GM18507 (cell line): ENCODE results near the gene ADAM8.
A peak's percentile ranks its signal among the peaks of the same experiment; 100 is the strongest.
"Not testable (repeated sequence)": the region's sequence is repeated elsewhere in the genome, so short reads cannot be mapped to it uniquely, and the experiment has no call there.

Experiments
- DNase-seq: peaks from one replicate; pipeline ENCODE4 v3.0.0; 2011; ENCODE audit warnings: low read depth; ENCODE audit not compliant: insufficient read length; ENCODE audit errors: extremely low spot score
- FAIRE-seq: peaks from 2 replicates; lab custom pipeline; 2011; peaks lifted over from hg19 to GRCh38; lab: Jason Lieb, UNC

ADAM8 gene

GRCh38 chr10:133276435-133277201, at the start of gene ADAM8:
Gene ADAM8 (minus strand): TSS chr10:133276868. CDS start chr10:133276817, 51 bp downstream.
- peak; percentile 80 for FAIRE-seq
- DNase-seq = peak; percentile 88

DNA sequence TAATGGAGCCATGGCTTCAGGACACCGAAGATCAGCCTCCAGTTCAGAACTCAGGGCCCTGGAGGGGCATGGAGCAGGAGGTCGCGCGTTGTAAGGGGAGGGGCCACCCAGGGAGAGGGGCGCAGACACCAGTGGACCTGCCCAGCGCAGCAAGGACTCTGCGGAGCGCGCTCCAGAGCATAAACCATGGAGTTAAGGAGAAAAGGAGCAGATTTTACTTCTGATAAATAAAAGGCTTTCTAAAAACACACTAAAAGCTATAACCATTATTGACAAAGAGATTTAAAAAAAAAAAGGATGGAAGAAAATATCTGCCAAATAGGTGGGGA, 49.5 kb upstream of the ADAM8 start:
- FAIRE-seq = no peak

DNA sequence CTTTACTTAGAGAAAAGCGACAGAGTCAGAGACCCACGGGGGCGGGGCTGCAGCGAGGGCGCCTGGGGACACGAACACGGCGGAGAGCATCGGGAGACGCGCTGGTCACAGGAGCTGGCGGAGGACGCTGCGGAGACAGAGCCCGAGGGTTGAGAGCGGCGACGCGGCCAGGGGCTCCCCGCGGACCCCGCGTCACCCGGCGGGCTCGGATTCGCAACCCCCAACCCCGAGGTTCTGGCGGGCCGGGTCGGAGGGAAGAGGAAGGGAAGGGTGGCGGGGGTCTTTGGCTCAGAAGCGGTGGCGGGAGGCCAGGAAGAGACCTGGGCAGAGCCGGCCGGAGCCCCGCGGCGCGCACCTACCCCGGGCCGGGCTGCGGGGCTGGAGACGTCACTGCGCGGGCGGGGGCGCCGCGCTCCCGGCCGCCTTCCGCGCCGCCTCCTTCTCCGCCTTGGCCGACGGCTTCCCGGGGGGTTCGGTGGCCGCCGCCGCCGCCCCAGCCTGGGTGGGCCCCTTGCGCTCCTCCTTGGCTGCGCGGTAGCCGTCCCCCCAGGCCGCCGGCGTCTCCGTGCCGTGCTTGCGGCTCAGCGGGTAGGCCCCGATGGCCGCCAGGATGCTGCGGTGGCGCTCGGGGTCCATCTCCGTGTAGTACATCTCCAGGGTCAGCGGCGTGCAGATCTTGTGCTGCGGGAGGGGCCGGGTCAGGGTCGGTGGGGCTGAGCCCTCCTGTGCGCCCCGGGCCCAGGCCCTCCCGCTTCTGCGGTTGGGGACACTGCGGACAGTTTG, 49.0 kb upstream of the ADAM8 start:
- no peak for FAIRE-seq
- no peak for DNase-seq

More for the DNA sequence above, 49.5 kb upstream of the ADAM8 start:
- DNase-seq = no peak

DNA sequence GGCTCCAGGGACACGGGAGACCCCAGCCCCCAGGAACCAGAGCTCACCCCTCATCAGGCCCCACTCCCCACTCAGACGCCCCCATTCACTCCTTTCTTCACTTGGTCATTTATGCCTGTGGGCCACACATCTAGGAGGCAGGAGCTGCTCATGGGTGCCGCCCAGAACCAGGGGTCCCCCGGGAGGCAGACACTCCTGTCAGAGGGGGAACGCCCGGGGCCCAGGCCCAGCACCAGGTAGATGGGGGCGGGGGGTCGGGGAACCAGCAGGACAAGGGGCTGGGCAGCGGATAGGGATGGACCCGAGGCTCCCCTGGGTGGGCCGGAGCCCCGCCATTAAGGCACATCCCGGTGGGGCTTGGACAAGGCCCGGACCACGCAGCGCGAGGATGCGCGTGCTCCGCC, 48.2 kb upstream of the ADAM8 start:
- DNase-seq = no peak
- no peak for FAIRE-seq

GRCh38 chr10:133324198-133324792, 47.6 kb upstream of the ADAM8 start:
- FAIRE-seq (peak; percentile 68), DNase-seq (no peak)

DNA sequence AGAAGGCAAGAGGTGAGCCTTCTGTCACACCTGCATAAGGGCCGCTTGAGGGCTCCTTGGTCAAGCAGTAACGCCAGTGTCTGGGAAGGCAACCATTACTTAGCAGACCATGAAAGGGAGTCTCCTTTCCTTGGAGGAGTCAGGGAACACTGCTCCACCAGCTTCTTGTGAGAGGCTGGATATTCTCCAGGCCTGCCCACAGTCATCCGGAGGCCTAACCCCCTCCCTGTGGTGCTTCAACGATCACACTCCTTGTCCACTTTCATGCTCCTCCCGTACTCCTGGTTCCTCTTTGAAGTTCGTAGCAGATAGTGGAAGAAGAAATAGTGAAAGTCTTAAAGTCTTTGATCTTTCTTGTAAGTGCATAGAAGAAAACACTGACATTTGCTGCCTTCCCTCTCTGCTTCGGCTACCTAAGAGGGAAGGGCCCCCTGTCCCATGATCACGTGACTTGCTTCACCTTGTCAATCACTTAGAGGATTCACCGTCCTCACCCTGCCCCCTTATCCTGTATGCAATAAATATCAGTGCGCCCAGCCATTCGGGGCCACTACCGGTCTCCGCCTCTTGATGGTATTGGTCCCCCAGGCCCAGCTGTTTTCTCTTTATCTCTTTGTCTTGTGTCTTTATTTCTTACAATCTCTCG, 45.5 kb upstream of the ADAM8 start:
- not testable (repeated sequence) for DNase-seq
- FAIRE-seq = peak; percentile 26

DNA sequence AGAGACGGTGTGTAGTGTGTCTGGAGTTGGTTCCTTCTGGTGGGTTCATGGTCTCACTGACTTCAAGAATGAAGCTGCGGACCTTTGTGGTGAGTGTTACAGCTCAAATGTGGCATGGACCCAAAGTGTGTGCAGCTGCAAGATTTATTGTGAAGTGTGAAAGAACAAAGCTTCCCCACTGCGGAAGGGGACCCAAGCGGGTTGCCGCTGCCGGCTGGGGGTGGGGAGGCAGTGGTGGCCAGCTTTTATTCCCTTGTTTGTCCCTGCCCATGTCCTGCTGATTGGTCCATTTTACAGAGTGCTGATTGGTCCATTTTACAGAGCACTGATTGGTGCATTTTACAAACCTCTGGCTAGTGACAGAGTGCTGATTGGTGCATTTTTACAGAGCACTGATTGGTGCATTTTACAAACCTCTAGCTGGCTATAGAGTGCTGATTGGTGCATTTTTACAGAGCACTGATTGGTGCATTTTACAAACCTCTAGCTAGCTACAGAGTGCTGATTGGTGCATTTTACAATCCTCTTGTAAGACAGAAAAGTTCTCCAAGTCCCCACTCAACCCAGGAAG, 44.3 kb upstream of the ADAM8 start:
- FAIRE-seq = not testable (repeated sequence)

DNA sequence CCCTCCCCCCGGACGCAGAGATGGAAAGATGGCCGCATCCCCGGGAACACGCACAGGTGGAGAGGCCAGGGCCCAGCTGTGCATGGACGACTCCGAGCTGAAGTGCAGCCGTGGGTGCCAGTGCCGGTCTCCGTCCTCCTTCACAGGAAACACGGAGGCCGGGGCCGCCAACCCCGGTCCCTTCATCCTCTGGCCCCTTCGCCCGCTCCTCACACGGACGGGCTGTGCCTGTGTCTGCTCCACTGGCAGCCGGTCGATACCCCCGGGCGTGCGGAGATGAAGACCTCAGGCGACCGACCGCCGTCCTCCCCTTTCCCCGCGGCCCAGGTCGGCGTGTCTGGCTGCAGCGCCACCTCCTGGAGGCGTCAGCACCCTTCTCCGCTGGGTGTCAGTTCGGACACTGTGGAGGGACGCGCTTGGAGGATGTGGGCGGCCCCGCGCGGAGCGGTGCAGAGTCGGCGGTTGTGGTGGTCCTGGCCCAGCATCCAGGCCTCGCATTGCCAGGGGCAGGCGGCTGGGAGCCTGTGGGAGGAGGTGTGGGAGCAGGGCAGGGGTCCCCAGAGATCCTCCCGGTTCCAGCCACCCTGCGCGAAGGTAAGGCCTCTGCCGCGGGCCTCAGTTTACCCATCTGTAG, 41.9 kb upstream of the ADAM8 start:
- DNase-seq (no peak), FAIRE-seq (no peak)

More for the DNA sequence above, 44.3 kb upstream of the ADAM8 start:
- DNase-seq = not testable (repeated sequence)

- FAIRE-seq (no peak), DNase-seq (no peak)
Measured at GRCh38 chr10:133316732-133317131, 40.1 kb upstream of the ADAM8 start.

DNA sequence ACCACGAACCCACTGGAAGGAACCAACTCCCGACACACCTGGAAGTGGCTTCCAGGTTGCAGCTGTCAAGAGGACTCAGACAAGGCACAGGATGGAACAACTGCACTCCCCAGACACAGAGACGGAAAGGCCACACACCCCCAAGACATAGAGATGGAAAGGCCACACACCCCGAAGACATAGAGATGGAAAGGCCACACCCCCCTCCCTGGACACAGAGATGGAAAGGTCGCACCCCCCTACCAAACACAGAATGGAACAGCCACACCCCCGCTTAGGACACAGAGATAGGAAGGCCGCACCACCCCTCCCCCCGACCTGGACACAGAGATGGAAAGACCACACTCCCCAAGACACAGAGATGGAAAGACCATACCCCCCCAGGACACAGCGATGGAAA, 39.6 kb upstream of the ADAM8 start:
- FAIRE-seq = no peak

DNA sequence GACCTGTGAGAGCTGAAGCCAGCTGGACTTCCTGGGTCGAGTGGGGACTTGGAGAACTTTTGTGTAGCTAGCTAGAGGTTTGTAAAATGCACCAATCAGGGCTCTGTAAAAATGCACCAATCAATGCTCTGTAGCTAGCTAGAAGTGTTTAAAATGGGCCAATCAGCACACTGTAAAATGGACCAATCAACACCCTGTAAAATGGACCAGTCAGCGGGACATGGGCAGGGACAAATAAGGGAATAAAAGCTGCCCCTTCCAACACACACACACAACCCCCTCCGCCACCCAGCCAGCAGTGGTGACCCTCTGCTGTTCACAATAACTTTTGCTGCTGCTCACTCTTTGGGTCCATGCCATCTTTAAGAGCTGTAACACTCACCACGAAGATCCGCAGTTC, 39.2 kb upstream of the ADAM8 start:
- no peak for FAIRE-seq
- no peak for DNase-seq

More for the DNA sequence above, 39.6 kb upstream of the ADAM8 start:
- DNase-seq = no peak

DNA sequence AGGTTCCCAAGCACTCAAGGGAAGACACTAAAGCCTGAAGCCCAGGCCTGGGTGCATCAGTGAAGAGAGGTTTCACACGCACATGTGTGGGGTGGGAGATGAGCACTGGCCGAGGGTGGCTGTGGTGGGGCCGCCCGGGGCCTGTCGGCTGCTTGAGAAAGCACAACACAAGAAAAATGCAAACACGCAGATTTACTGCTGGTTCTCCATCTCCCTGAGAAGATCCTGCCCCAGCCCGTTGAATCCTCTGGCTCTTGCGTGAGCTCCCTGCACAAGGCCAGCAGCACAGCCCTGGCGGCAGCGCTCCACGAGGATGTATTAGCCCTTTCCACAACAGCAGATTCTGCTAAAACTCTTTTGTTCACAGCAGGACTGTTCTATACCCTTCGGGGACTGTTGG, 38.2 kb upstream of the ADAM8 start:
- FAIRE-seq = no peak

DNA sequence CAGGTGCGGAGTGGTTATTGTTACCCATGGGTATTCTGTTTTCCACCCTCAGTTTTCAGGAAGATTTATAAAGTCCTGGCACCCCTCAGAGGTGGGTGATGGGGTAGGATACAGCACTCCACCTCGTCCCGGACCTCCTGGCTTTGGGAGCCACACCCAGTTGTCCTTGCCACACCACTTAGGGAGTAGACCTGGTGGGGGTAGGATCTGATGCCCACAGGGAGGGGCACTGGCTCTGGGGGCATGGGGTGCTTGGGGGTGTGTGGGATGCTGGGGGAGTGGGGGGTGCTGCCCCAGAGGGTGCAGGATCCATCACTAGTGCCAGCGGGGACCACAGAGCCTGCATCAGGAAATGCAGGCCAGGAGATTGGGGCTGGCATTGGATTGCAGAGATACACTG, 36.5 kb upstream of the ADAM8 start:
- FAIRE-seq = no peak
- DNase-seq = no peak

More for the DNA sequence above, 38.2 kb upstream of the ADAM8 start:
- no peak for DNase-seq

- no peak for FAIRE-seq
- DNase-seq = no peak
Measured at GRCh38 chr10:133312769-133313145, 36.1 kb upstream of the ADAM8 start.

GRCh38 chr10:133312016-133312768, 35.5 kb upstream of the ADAM8 start:
- FAIRE-seq (no peak), DNase-seq (no peak)

GRCh38 chr10:133311570-133311969, 34.9 kb upstream of the ADAM8 start:
- FAIRE-seq = no peak

GRCh38 chr10:133310789-133311188, 34.1 kb upstream of the ADAM8 start:
- DNase-seq (no peak), FAIRE-seq (no peak)

More at GRCh38 chr10:133311570-133311969, 34.9 kb upstream of the ADAM8 start:
- DNase-seq = no peak

- no peak for DNase-seq
- FAIRE-seq = no peak
Measured at GRCh38 chr10:133310399-133310755, 33.7 kb upstream of the ADAM8 start.
